GM12878 (cell line): ENCODE measurements around the gene MTHFD1L.

ENCODE experiments used
- CTCF ChIP-seq, 3 experiments: IDR thresholded peaks in 2 of 3; conservative IDR thresholded peaks in 1 of 3; 2 replicates each; pipeline ENCODE4 v1.5.1; 2011; ENCODE audit warnings: low read depth in 3 of 3, low read length in 3 of 3, mild to moderate bottlenecking in 3 of 3, control low read depth in 2 of 3, moderate library complexity in 2 of 3, inconsistent platforms in 1 of 3, mixed read lengths in 1 of 3; ENCODE audit not compliant: control insufficient read depth in 2 of 3, insufficient read depth in 1 of 3; ENCODE audit errors: extremely low read depth in 1 of 3
- EP300 ChIP-seq, 2 experiments: fragments of 150-350 bp in 1 of 2; IDR thresholded peaks; 2 replicates each; pipeline ENCODE4 v1.6.1; 2011 to 2012; ENCODE audit warnings: low read depth in 2 of 2, low read length in 2 of 2, borderline replicate concordance in 1 of 2, improper control_type of control experiment in 1 of 2, inconsistent platforms in 1 of 2; ENCODE audit not compliant: control insufficient read depth in 1 of 2
- EZH2 ChIP-seq: IDR thresholded peaks from 2 replicates; pipeline ENCODE4 v1.6.1; 2012; ENCODE audit warnings: low read depth, mild to moderate bottlenecking, control low read depth, inconsistent platforms, low read length, borderline replicate concordance; ENCODE audit not compliant: control insufficient read depth
- NFYB ChIP-seq: IDR thresholded peaks from 2 replicates; pipeline ENCODE4 v1.6.1; 2011; ENCODE audit warnings: low read depth, mild to moderate bottlenecking, low read length, improper control_type of control experiment, moderate library complexity; ENCODE audit not compliant: insufficient read depth
- PML ChIP-seq: IDR thresholded peaks from 2 replicates; pipeline ENCODE4 v1.6.1; 2012; ENCODE audit warnings: low read length, inconsistent platforms
- POLR2A ChIP-seq: IDR thresholded peaks from 2 replicates; pipeline ENCODE4 v1.6.1; 2011; ENCODE audit warnings: low read depth, mild to moderate bottlenecking, low read length
- POLR2AphosphoS5 ChIP-seq: IDR thresholded peaks from 2 replicates; pipeline ENCODE4 v1.6.1; 2011; ENCODE audit warnings: mild to moderate bottlenecking, low read length, inconsistent platforms
- RFX5 ChIP-seq: IDR thresholded peaks from 2 replicates; pipeline ENCODE4 v1.6.1; 2011; ENCODE audit warnings: low read depth, low read length, improper control_type of control experiment
- SMARCA5 ChIP-seq: fragments of 450-650 bp; IDR thresholded peaks from 2 replicates; pipeline ENCODE4 v1.6.1; 2017; ENCODE audit warnings: mild to moderate bottlenecking
- ZNF274 ChIP-seq: IDR thresholded peaks from one replicate; pipeline ENCODE4 v1.8.0; 2011; ENCODE audit not compliant: insufficient read length, insufficient read depth
- TF ChIP-seq, protein P1 (sequence below): IDR thresholded peaks from 2 replicates; pipeline ENCODE4 v1.6.1; 2011; ENCODE audit warnings: low read depth, mild to moderate bottlenecking, low read length, moderate library complexity, borderline replicate concordance; ENCODE audit errors: extremely low read depth

DNA sequence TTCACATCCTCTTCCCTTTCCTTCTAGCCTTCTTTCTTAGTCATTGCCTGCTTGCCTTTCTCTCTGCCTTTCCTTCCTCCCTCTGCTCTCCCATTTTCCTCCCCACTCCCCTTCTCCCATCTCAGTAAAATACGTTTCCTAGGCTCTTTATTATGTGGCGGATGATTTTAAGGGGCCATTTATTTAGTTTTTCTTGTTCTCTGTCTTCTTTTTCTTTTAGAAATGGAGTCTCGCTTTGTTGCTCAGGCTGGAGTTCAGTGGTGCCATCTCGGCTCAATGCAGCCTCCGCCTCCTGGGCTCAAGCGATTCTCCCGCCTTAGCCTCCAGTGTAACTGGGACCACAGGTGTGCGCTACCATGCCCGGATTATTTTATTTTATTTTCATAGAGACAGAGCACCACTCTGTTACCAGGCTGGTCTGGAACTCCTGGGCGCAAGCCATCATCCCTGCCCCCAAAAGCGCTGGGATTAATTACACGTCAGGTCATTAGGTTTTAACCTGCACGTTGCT lies 1.5 kb downstream of the MTHFD1L start:
- TF ChIP-seq POLR2AphosphoS5, result no peak
- no peak for TF ChIP-seq NFYB
- no peak for TF ChIP-seq POLR2A
- TF ChIP-seq RFX5, result no peak
- no peak for TF ChIP-seq ZNF274
- TF ChIP-seq CTCF (IDR thresholded peaks at IDR 0.05 in 2 of 3, conservative IDR thresholded peaks at IDR 0.05 in 1 of 3; ENCODE audit: control insufficient read depth in 2 of 3, extremely low read depth in 1 of 3, insufficient read depth in 1 of 3, low read depth in 3 of 3, low read length in 3 of 3), result no peak
- TF ChIP-seq PML, result no peak
- TF ChIP-seq, protein P1, sequence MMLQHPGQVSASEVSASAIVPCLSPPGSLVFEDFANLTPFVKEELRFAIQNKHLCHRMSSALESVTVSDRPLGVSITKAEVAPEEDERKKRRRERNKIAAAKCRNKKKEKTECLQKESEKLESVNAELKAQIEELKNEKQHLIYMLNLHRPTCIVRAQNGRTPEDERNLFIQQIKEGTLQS, result no peak
- no peak for TF ChIP-seq SMARCA5
- TF ChIP-seq EP300 (IDR thresholded peaks at IDR 0.05; ENCODE audit: borderline replicate concordance in 1 of 2, control insufficient read depth in 1 of 2, low read depth in 2 of 2, low read length in 2 of 2), result no peak
- TF ChIP-seq EZH2, result no peak
